ENCODE data around the gene SPATA2. TPM values are rescaled to one million over a fixed set of nuclear protein-coding genes. Genes with fewer than 3 reads are reported as not detected.
A peak's percentile ranks its signal among the peaks of the same experiment; 100 is the strongest.

The SPATA2 gene
- total and polyA plus RNA-seq, 2 of the 13 experiments (the other 11 are each of a cell fraction or from before 2014, with no cell fraction given): 3.2 to 8.7 TPM

DNA sequence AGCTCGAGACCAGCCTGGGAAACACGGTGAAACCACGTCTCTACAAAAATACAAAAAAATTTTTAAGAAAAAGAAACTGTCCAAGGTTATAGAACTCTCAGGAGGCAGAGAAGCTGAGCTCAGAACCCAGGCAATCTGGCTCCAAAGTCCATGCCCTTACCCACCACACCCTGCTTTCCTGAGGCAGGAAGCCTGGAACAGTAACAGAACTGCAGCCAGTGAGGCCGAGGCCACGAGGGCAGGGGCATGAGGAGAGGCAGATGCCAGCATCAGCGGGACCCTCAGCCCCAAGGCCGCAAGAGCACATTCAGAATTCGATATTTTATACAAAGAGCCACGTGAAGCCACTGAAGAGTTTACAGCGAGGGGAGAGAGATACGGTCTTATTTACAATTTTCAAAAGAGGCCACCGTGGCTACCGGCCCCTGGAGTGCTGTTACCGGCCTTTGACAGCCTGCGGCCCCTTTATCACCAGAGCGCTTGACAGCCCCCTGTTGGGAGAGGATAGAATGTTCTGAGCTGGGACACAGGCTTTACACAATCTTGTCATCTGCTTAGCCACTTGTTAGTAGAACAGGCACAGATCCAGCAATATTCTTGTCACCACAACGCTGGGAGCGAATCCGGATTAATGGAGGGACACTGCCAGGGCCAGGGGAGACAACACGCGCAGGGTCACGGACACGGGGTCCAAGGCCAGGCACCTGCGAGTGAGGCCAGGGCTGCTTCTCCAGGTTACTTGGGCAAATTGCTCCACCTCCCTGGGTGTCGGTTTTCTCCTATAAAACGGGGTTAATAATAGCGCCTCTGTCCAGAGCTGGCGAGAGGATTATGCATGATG, 5.6 kb downstream of the SPATA2 start (continued):
- no peak for TF ChIP-seq HNRNPLL (IDR thresholded peaks at IDR 0.05; ENCODE audit: low read depth, low read length, poor library complexity, severe bottlenecking)
- no peak for TF ChIP-seq ZNF644 (CRISPR knock-in tag; IDR thresholded peaks at IDR 0.05; ENCODE audit: low read depth)
- TF ChIP-seq ARNT (IDR thresholded peaks at IDR 0.05): no peak
- no peak for TF ChIP-seq HNRNPUL1 (IDR thresholded peaks at IDR 0.05; ENCODE audit: low read depth, low read length)
- TF ChIP-seq MAF1 (CRISPR knock-in tag; IDR thresholded peaks at IDR 0.05; ENCODE audit: borderline replicate concordance): no peak
- no peak for TF ChIP-seq ZFP36 (IDR thresholded peaks at IDR 0.05; ENCODE audit: borderline replicate concordance, low read depth, low read length, partially characterized antibody)
- TF ChIP-seq, protein P1, sequence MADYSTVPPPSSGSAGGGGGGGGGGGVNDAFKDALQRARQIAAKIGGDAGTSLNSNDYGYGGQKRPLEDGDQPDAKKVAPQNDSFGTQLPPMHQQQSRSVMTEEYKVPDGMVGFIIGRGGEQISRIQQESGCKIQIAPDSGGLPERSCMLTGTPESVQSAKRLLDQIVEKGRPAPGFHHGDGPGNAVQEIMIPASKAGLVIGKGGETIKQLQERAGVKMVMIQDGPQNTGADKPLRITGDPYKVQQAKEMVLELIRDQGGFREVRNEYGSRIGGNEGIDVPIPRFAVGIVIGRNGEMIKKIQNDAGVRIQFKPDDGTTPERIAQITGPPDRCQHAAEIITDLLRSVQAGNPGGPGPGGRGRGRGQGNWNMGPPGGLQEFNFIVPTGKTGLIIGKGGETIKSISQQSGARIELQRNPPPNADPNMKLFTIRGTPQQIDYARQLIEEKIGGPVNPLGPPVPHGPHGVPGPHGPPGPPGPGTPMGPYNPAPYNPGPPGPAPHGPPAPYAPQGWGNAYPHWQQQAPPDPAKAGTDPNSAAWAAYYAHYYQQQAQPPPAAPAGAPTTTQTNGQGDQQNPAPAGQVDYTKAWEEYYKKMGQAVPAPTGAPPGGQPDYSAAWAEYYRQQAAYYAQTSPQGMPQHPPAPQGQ (CRISPR knock-in tag; IDR thresholded peaks at IDR 0.05; ENCODE audit: borderline replicate concordance): no peak
- TF ChIP-seq, protein P2, sequence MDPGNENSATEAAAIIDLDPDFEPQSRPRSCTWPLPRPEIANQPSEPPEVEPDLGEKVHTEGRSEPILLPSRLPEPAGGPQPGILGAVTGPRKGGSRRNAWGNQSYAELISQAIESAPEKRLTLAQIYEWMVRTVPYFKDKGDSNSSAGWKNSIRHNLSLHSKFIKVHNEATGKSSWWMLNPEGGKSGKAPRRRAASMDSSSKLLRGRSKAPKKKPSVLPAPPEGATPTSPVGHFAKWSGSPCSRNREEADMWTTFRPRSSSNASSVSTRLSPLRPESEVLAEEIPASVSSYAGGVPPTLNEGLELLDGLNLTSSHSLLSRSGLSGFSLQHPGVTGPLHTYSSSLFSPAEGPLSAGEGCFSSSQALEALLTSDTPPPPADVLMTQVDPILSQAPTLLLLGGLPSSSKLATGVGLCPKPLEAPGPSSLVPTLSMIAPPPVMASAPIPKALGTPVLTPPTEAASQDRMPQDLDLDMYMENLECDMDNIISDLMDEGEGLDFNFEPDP (CRISPR knock-in tag; conservative IDR thresholded peaks at IDR 0.05): 0 out of 2 replicates have a peak, but pooled peaks have one; percentile 24
- TF ChIP-seq DPF2 (CRISPR knock-in tag; IDR thresholded peaks at IDR 0.05; ENCODE audit: borderline replicate concordance, low read depth): no peak
- no peak for TF ChIP-seq NKX3-1 (CRISPR knock-in tag; IDR thresholded peaks at IDR 0.05)
- no peak for TF ChIP-seq SOX6 (IDR thresholded peaks at IDR 0.05)
- no peak for TF ChIP-seq SOX6 (CRISPR knock-in tag; IDR thresholded peaks at IDR 0.05)
- TF ChIP-seq, protein P3, sequence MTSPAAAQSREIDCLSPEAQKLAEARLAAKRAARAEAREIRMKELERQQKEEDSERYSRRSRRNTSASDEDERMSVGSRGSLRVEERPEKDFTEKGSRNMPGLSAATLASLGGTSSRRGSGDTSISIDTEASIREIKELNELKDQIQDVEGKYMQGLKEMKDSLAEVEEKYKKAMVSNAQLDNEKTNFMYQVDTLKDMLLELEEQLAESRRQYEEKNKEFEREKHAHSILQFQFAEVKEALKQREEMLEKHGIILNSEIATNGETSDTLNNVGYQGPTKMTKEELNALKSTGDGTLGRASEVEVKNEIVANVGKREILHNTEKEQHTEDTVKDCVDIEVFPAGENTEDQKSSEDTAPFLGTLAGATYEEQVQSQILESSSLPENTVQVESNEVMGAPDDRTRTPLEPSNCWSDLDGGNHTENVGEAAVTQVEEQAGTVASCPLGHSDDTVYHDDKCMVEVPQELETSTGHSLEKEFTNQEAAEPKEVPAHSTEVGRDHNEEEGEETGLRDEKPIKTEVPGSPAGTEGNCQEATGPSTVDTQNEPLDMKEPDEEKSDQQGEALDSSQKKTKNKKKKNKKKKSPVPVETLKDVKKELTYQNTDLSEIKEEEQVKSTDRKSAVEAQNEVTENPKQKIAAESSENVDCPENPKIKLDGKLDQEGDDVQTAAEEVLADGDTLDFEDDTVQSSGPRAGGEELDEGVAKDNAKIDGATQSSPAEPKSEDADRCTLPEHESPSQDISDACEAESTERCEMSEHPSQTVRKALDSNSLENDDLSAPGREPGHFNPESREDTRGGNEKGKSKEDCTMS (CRISPR knock-in tag; conservative IDR thresholded peaks at IDR 0.05): no peak
- no peak for TF ChIP-seq ZMAT3 (CRISPR knock-in tag; conservative IDR thresholded peaks at IDR 0.05)
- no peak for TF ChIP-seq MIER3 (CRISPR knock-in tag; IDR thresholded peaks at IDR 0.05; ENCODE audit: borderline replicate concordance)
- TF ChIP-seq RORA (CRISPR knock-in tag; IDR thresholded peaks at IDR 0.05): no peak
- no peak for TF ChIP-seq EZH2 (conservative IDR thresholded peaks at IDR 0.05; ENCODE audit: low read depth, low read length)
- TF ChIP-seq ARNT2 (CRISPR knock-in tag; IDR thresholded peaks at IDR 0.05; ENCODE audit: low read depth): no peak
- no peak for TF ChIP-seq ZNF839 (CRISPR knock-in tag; IDR thresholded peaks at IDR 0.05; ENCODE audit: borderline replicate concordance)
- TF ChIP-seq HNF4A (CRISPR knock-in tag; IDR thresholded peaks at IDR 0.05): peak; percentile 61
- no peak for TF ChIP-seq ZNF382 (CRISPR knock-in tag; IDR thresholded peaks at IDR 0.05; ENCODE audit: borderline replicate concordance)
- no peak for TF ChIP-seq PCBP1 (IDR thresholded peaks at IDR 0.05; ENCODE audit: borderline replicate concordance, low read depth, low read length)

All from HepG2 (cell line).